ENCODE measurements around the gene PRSS50.
"Not testable (repeated sequence)": the region's sequence is repeated elsewhere in the genome, so short reads cannot be mapped to it uniquely, and the experiment has no call there.

PRSS50 gene

DNA sequence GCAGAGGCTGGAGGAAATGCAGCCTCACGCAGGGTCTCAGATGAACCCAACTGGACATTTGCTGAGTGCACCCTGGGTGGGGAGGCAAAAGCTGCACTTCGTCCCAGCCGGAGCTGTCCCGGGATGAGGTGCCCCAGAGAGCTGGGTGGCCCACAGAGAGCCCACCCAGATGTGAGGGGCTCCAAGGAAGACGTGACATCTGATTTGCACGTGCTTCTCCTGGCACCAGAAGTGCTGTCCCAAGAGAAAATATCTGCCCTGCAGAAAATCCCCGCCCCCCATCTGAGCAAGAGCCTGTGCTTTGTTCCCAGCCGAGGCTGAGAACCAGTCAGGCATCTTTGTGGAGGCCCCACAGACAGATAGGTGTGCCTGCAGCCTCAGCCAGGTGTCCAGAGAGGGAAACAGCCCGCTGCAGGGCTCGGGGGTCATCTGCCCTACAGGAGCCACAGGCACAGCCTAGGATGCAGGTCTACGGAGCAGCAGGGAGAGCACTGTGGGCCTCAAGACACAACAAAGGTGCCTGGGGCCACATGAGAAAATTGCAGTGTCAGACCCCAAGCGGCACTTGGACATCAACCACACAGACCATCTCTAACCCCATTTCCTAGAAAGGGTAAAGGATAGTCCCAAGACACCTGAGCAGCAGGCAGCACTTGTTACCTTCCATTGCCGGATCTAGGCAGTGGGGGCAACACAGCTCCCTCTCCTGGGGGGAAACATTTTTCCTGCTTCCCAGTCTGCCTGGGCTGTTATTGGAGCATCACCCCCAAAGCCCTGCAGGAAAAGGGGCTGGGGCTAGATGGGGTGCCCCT lies 10.7 kb downstream of the PRSS50 start:
- no peak for DNase-seq

DNA sequence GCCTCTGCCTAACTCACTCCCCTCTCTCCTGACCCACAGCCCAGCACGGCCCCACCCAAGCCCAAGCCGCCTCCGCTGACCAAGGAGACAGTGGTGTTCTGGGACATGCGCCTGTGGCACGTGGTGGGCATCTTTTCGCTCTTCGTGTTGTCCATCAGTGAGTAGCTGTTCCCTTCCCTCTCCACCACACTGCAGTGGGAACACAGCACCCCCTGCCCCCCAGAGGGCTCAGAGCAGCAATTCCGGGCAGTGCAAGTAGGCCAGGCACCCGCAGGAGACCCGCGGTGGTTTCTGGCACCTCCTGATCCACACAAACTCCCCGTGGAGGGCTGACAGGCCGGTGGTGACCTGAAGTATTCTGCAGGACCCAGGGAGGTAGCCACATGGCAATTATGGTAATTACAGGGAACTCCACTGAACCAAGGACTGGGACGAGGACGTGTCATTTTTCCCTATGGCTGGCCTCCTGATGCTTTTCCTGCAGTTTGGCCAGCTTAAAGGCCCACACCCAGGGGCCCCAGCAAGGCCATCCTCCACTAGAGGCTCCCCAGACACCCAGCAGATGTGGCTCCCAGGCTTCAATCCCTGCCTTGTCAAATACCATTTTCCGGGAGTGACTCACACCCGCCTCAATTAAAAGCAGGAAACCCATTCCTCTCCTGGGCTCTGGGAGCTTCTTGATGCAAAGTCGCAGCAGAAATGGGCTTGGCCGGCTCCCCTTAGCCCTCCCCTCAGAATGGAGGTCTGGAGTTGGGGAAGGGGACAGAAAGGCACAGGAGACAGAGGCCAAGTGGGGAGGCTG lies 11.7 kb downstream of the PRSS50 start:
- DNase-seq, result no peak

GRCh38 chr3:46705022-46705530 lies 12.6 kb downstream of the PRSS50 start:
- peak; percentile 22 for DNase-seq

DNA sequence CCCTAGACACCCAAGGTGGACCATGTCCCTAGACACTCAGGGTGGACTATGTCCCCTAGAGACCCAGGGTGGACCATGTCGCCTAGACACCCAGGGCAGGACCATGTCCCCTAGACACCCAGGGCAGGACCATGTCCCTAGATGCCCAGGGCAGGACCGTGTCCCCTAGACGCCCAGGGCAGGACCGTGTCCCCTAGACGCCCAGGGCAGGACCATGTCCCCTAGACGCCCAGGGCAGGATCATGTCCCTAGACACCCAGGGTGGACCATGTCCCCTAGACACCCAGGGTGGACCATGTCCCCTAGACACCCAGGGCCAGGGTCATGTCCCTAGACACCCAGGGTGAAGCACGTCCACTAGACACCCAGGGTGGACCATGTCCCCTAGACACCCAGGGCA lies 13.3 kb downstream of the PRSS50 start:
- DNase-seq, result not testable (repeated sequence)

GRCh38 chr3:46703013-46703520 lies 14.6 kb downstream of the PRSS50 start:
- DNase-seq, result no peak

DNA sequence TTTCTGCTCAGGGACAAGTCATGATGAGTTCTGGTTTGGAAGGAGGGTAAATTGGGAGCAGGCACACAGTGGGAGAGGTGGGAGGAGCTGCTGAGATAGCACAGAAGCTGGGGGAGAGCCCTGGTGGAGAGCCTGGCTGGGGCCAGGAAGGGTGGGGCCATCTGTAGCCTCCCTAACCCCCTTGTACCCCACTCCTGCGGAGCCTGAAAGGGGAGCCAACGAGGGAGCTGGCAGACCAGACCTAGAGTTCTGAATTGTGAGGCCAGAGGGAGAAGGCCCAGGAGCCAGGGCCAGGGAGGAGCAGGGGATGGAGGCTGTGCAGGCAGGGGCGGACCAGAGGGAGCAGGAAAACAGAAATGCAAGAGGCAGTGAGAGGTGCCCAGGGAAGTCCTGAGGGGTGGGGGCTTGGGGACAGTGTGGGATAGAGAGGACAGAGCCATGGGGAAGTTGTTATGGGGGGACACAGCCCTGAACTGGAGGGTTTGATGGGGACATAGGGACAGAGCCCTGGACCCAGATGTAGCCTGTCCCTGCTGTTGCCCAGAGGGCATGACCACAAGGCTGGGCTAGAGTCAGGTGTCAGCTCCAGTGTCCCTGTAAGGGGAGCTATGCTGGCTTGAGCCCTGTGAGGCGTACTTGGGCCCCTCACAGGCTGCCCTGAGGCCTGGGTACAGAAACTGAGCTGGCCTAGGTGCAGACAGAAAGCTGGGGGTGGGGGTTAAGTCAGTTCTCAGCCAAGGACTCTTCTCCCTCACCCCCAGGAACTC lies 15.2 kb downstream of the PRSS50 start:
- DNase-seq, result no peak

GRCh38 chr3:46701181-46701939 lies 16.3 kb downstream of the PRSS50 start, which contains the start of gene TMIE:
Gene TMIE (plus strand): TSS chr3:46701392. CDS start chr3:46701488, 96 bp downstream.
- DNase-seq, result no peak

- no peak for DNase-seq
Measured at GRCh38 chr3:46700772-46701171, 16.9 kb downstream of the PRSS50 start.

DNA sequence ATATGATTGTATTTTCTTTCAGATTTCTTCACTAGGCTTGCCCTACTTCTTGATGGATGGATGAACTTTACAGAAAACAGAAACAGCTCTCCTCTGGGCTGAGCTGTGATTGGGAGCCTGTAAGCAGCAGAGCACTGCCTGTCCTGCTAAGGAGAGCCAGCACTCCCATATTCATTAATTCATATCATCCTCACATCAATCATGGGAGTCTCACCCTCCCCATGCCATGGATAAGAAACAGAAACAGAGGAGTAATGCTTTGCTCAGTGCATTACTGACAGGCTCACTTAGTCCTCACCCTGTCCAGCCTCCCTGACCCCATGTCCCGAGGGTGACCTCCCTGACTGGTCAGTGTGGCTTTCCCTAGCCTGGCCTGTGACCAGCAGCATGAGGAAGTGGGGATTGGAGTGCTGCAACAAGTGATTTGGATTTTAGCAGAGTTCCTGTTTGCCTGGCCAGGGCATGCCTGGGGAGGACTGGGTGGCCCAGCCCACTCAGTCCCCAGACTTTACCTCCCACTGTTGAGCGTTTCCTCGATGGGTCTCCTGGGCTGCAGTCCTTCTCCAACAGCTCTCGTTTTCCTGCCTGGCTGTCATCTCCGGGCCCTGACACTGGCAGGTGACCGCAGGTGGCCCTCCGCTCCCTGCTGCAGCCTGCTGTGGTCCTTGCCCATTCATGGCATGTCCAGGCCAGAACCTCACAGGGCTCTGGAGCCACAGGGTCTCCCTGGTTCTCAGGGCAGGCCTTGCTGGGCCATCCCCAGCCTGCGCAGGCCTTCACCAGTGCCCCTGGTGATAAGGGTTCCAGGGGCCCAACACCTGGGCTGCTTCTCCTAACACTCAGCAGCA lies 17.8 kb downstream of the PRSS50 start:
- DNase-seq, result no peak

- DNase-seq, result no peak
Measured at GRCh38 chr3:46695962-46696894, 21.4 kb downstream of the PRSS50 start.

DNA sequence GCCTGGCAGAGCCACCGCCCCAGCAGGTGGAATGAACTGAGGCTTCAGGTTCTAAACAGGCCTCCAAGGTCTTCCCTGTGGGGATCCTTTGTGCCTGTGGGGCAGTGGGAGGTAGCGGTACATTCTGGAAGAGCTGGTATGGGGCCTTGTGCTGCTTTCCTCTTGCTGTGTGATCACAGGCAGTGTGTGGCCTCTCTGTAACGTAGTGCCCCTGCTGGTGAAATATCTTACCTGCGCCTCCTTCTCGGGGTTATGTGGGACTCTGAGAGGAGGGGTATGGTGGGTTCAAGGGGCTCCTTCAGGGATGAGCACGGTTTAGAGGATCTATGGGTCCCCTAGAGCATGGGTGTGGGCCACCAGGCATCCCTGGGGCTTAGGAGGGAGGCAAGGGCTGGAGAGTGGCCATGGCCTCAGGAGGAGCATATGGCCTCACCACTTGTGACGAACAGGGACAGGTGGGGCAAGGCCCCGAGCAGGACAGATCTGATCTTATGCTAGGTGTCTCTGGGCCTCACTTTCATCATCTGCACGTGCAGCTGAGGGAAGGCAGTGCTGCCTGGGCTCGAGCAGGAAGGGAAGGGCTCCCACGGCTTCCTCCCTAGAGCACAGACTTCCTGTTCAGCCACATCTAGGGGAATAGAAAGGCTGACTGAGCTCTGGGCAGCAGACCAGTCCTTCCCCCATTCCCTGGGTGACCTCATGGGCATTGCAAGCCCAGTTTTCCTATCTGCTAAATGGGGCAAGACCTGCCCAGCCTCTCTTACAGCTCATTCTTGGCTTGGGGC lies 22.3 kb downstream of the PRSS50 start:
- DNase-seq, result no peak

GRCh38 chr3:46694520-46694919 lies 23.1 kb downstream of the PRSS50 start:
- DNase-seq, result no peak

DNA sequence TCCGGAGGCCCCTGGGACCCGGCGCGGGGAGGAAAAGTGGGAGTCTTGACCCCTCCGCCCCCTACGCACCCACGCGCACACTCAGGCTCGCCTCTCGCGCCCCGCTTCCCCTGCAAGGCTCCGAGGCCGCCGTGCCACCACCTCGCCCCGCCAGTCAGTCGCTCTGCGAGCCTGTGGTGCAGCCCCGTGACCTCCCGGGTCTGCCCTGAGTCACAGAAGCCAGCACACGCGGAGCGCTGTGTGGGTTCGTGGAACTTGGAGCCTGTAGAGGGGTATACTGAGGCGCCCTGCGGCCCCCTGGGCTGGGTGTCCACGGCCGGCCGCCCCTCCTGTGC lies 23.8 kb downstream of the PRSS50 start:
- DNase-seq, result no peak

DNA sequence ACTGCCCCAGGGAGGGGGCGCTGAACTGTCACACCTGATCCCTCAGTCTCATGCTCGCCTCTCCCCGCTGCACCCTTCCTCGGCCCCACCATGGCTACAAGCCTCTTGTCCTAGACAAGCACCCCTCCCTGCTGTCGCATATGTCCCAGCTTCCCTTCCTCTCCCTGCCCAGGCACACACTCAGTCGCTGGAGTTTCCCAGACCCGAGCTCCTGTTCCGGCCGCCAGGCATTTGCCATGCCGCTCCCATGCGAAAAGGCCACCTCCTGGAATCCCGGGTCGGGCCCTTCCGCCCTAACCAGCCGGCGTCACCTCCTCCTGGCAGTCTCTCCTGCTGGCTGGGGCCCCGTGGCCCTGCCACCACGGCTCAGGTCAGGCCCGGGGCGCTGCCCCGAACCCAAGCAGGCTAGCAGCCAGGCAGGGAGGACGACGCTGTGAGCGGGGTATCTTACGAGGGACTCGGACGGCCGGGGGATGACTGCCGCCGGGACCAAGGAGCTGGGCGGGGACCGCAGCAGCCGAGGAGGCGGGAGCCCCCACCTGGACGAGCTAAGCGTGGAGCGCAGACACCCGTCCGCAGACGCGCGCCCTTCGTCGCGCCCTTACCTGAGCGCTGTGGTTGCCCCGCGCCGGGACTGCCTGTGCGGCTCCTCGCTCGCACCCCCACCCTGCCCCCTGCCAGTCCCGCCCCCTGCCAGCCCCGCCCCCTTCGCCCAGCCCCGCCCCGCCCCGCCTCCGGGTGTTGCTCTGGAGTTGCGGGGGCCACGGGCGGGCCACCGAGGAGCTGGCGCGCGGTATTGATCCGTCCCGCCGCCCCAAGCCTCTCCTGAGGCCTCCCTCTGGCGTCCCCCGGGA lies 24.4 kb downstream of the PRSS50 start, which contains the start of gene ALS2CL:
ALS2CL (minus strand) TSS at position 642 of the 854 bp plus-strand sequence. CDS start 4,239 bp downstream, outside the sequence.
- DNase-seq, result no peak

DNA sequence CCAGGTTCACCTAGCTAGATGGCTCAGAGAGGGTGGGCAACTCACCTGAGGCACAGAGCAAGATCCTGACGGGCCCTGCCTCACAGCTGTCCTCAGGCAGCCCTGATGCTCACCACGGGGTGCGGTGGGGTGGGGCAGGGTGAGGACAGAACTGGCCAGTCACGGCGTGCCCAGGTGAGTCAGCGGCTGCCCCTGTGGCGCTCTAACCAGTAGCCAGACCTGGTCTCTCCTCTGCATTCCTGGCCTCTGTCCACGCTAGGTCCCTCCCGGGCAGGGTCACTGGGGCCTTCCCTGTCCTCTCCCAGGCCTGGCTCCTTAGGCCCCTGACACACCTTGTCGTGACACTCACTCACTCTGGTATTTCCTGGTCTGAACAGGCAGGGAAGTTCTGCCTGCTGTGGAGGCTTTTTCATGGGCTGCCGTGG lies 25.1 kb downstream of the PRSS50 start:
- no peak for DNase-seq

DNA sequence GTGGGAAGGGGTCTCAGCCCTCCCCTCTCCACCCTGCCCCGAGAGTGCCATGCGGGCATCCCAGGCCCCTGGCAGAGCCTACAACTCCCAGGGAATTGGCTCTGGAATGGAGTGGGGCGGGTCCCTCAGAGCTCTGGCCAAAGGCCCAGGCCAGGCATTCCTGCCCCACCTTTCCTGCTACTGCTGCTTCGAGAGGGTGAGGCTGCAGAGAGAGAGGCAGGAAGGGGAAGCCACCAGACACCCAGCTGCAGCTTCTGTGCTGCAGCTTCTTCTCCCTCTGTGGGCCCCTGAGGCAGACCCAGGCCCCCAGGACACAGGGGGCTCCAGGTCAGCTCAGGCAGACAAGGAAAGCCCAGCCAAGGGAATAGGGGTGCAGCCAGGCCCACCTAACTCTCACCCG lies 26.9 kb downstream of the PRSS50 start:
- no peak for DNase-seq

GRCh38 chr3:46685446-46685845 lies 32.2 kb downstream of the PRSS50 start:
- DNase-seq, result no peak

GRCh38 chr3:46684891-46685290 lies 32.8 kb downstream of the PRSS50 start:
- no peak for DNase-seq

All from GOT3 (cell line).